GF-D8 (cell line): ENCODE measurements around the gene TSFM.

ENCODE experiments used
- DNase-seq: peaks from one replicate; lab custom pipeline; 2025; lab: John Stamatoyannopoulos, UW

Gene TSFM

DNA sequence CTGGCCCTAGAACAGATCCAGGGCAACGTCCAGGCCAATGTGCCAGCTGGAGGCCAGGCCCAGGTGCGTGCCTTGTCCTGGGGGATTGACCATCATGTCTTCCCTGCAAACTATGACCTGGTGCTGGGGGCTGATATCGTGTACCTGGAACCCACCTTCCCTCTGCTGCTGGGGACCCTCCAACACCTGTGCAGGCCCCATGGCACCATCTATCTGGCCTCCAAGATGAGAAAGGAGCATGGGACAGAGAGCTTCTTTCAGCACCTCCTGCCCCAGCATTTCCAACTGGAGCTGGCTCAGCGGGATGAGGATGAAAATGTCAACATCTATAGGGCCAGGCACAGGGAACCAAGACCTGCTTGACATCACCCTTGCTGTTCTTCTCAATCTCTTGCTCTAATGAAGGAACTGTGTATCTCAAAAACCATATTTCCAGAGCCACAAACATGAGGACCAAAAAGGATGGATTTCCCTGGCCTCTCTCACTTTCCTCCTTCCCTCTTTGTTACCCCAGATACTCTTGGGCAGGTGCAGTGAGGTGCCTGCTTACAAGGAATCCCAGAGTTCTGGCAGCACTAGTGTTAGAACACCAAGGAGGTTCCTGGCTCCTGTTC, 2.2 kb upstream of the TSFM start:
- no peak for DNase-seq

DNA sequence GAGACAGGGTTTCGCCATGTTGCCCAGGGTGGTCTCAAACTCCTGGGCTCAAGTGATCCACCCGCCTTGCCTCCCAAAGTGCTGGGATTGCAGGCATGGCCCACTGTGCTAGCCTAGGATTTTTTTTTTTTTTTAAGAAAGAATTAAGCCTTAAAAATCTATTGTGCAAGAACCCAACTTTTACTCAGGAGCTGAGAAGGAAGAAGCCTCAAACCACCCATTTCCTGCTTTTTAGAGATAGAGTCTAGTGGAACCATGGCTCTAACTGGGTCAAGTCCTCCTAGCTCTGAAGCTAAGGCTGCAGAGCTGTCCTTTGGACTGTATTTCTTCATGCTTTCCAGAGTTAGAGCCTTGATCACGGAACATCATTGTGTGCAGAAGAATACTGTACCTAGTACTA, 1.3 kb upstream of the TSFM start:
- peak; percentile 69 for DNase-seq

DNA sequence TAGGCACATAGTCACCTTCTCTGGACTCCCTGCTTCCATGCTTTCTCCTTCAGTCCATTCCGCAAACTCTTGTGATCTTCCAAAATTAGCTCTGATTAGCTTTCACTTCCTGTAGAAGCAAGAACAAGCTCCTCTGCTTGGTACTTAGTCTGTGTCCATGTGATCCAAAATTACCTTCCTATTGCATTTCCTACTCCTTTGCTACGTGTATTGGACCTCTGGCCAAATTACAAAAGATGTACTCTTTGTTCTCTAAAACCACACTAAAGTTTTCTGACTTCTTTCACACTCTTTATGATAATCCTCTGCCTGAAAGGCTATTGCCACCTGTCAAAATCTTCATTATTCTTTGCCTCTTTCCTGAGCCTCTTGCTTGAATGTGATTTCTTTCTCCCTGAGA, 786 bp upstream of the TSFM start:
- no peak for DNase-seq

DNA sequence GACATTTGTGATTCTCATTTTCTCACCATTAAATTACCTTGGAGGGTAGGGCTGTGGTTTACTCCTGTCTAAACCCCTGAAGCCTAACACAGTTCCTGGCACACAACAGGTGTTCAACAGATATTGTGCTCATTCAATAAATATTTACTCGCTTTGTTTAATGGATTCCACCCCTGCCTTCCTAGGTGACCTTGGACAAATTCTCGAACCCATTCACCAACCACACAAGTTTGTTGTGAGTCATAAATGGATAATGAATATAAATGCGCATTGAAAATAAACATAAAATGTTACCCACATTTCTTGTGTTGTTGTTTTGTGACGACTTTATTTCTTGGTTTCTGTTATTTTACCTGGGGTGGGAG, 362 bp upstream of the TSFM start:
- DNase-seq: no peak

DNA sequence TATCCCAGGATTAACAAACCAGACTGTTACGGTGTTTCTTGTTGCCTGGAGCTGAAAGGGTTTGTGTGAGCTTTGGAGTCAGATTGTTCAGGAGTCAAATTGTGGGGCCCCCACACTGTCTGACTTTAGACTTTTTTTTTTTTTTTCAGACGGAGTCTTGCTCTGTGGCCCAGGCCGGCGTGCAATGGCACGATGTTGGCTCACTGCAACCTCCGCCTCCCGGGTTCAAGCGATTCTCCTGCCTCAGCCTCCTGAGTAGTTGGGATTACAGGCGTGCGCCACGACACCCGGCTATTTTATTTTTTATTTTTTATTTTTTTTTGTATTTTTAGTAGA, 847 bp downstream of the TSFM start:
- no peak for DNase-seq

DNA sequence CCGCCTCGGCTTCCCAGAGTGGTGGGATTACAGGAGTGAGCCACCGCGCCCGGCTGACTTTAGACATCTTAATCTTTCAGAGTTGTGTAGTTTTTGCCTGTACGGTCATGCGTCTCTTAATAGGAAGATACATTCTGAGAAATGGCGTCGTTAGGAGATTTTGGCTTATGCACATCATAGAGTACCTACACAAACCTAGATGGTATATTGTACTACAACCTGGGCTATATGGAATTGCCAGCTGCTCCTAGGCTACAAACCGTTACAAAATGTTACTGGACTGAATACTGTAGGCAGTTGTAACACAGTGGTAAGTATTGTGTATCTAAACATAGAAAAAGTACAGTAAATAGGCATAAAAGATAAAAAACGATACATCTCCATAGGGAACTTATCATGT, 1.3 kb downstream of the TSFM start:
- no peak for DNase-seq

DNA sequence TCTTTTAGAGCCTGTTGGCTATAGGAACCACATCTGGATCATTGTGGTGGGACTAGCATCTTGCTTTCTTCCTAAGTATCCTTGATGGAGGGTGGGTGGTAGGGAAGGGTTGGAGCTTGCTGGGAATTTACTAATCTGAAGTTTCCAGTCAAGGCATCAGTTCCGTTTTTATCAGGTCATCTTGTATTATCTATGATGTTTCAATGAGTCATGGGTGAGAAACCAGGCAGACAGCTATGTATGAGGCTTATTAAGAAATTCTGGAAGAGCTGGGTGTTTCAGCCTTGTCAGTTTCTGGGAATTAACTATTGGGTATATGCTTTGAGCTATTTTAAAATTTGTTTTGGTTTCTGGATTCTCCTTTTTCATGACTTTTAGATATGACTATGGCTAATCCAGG, 11.3 kb downstream of the TSFM start:
- DNase-seq: no peak

DNA sequence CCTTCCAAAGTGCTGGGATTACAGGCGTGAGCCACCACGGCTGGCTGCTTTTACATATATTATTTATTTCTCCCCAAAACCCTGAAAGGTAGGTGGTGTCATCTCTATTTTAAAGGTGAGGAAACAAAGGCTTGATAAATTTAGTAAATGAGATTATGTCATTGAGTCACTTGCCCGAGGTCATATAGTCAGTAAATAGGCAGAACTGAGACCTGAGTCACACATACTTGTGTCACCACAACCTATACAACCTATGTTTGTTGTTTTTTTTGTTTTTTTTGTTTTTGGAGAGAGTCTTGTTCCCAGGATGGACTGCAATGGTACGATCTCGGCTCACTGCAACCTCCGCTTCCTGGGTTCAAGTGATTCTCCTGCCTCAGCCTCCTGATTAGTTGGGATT, 12.8 kb downstream of the TSFM start:
- no peak for DNase-seq

DNA sequence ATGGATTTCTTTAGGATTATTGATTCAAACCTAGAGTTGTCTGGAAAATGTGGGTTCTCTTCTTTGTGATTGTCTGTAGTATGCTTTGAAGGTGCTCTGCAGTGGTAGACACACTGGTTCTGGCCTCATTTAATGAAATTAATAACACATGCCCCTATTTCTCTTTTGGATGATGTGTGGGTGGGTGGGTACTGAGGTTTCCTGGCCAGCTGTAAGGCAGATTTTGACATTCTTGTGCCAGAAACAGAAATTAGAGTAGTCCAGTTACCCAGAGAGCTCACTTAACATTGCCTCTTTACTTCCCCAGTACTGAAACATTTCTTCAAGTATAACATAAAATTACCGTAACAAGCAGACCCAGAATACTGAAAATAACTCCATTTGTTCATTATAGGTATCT, 14.4 kb downstream of the TSFM start:
- no peak for DNase-seq

DNA sequence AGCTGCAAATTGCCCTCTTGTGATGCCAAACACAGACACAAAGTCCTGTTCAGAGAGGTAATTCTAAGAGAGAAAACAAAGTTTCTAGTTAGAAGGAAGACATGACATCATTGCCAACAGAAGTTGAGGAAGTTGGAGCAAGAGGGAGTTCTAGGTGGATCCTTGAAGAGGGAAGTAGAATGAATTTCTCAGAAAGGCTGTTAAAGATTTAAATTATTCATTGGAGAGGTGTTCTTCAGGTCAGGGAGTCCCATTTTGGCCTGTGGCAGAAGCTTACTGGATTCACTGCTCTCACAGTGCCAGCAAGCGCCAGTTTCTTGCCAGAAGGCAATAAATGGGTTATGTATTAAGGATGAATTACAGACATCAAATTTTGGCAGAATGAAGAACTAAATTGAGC, 15.3 kb downstream of the TSFM start:
- peak; percentile 56 for DNase-seq

DNA sequence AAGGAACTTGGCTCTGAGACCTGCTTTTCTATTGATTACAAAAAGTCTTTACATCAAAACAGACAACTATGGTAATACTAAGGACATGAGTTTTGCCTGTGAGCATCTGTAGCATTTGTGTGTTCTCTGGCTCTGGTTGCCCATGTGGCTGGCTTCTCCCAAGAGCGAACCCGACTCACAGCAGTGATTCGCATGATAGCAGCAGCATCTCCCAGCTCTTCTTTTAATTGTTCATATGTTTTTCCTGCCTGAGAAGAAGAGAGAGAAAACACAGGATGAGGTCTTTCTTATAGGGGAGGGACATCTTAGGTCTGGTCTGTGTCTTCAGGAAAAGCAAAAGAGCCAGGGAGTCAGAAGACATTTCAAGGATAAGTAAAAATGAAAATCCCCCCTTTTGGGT, 18.4 kb downstream of the TSFM start:
- DNase-seq: no peak

DNA sequence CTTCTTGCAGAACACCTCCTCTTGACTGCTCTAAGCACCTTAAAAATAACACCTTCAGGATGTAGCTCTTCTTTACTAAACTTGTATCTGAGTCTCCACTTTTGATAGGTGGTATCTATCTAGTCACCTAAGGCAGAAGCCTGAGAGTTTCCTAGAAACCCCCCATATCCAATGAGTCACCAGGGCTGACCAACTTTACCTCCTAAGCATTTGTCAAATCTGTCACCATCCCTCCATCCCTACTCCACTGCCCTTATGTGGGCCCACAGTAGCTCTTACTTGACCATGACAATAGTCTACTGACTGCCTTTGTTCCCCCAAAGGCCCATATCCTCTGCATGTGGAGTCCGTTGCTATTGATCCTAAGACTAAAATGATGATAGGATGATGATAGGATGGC, 20.0 kb downstream of the TSFM start:
- no peak for DNase-seq

DNA sequence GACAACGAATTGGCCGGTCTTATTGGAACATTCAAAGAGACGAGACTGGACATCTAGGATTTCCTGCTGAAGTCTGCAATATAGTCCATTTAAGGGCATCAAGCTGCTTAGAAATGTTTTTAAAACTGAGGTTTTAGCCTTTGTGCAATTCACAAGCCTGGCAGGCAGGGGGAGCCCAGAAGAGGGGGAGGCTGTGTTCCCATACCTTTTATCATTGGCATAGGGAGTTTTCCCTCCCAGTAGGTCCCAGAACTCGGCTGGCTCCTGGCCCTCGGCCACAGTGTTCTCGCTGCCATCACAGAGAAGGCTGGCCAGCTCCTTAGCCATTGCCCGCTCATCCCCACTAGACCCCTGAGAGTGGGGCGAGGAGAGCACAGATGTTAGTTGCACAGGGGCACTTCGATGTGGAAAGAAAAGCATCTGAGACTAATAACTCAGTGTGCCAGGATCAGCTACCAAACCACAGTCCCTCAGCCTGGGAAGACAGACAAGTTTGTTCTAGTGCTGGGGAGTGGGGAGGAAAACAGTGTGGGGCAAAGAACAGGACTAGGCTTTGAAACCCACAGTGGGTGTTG, 20.8 kb downstream of the TSFM start:
- DNase-seq: no peak

DNA sequence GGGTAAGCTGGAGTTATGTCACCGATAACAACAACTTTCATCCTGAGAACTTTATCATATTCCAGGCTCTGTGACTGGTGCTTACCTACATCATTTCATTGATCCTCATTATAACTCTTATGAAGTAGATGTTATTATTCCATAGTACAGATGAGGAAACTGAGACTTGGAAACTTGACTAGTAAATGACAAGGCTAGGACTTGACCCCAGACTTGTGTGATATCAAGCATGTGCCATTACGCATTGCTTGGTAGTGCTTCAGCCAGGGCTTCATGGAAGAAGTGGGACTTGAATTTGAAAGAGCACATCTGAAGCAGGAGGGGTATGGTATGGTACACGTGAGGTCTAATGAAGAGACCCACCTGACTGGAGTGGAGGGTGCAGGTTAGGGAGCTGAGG, 24.1 kb downstream of the TSFM start:
- DNase-seq: no peak

DNA sequence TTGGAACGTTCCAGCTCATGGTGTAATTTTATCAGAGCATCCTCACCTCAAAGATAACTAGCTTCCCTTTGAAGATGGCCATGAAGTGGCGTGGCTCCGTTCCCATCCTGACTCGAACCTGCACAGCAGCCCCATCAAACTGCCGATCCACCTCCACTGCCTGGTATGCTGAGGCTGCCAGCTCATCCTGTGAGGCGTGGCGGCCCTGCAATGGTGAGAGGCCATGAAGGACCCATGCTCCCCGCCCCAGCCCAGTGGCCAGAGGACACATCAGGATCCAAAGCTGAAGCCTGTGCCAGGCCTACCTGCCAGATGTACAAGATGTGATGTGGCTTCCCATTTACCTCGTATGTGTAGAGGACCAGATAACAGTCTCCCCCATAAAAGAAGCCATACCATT, 24.7 kb downstream of the TSFM start:
- no peak for DNase-seq

DNA sequence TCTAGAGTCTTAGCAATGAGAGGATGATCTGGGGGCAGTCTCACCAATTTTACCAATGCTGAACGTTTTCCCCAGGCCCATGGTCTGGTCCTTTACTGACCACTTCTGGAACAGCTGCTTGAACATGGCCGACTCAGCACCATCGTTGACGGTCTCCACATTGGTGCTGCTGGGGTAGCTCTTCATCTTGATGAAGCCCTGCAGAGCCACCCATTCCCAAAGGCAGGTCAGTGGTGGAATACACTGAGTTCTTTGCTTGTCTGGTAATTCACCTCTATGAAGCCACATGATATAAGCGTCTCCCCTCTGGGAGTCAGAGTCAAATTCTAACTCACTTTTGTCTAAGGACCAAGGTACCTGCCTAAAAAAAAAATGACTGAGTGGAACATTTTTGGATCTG, 25.8 kb downstream of the TSFM start:
- no peak for DNase-seq

DNA sequence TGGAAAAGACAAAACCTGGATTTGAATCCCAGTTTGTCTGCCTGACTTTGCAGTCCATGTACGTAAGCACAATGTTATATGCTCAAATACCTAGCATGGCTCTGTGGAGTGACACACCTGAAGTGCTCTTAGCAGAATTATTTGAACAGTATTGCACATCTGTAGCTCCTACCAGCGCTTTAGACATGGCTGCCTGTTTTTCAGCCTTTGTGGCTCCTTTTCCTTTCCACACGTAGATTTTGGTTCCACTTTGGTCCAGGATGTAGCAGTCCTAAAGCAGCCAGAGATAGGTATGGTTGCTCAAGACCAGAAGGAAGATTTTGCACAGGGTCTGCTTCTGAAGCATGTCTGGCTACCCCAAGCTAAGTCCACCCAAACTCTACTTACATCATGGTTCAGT, 26.8 kb downstream of the TSFM start:
- DNase-seq: no peak

DNA sequence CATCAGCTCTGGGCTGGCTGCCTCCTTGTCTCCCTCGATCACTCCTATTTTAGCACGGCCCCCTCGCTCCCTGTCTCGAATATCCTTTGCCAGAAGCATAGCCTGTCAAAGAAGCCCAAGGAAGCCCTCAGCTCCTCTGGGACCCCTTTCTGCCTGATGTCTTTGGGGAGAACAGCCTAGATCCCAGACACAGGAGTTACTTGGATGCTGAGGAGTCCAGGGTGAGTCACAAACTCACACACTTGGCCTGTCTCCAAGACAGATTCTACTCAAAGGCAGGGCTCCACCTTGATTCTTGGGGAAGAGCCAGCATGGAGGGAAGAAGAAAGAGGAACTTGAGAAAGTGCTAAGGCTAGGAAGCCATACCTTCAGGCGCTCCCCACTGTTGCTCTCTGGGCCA, 27.9 kb downstream of the TSFM start:
- DNase-seq: no peak

DNA sequence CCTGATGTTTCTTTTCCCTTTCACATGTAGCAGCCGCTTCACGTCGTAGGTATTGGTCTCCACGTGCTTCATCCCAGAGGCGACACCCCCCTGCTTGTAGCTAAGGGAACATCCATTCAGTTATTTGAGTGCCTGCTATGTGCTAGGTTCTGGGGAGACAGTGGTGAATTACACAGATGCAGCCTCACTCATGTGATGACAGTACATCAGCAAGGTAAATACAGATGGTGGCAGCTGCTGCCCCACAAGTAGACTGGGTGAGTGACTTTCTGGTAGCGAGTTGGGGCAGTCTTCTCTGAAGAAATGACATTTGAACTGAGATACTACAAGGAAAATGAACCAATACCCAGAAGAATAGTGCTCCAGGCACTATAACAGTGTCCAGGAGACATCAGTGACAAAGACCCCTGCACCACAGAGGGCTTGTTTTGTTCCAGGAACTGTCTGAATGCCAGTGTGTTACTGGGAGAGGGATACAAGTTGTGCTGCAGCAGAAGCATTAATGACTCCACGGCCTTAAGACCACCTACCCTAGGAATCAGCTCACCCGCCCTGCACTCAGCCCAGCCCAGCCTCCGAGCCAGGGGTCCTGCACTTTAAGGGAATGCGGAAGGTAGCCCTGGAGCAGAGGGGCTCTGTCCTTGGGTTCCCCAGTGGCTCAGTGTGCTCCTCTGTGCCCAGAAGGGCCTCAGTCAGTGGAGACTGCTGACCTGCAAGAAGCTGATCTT, 28.6 kb downstream of the TSFM start:
- no peak for DNase-seq

DNA sequence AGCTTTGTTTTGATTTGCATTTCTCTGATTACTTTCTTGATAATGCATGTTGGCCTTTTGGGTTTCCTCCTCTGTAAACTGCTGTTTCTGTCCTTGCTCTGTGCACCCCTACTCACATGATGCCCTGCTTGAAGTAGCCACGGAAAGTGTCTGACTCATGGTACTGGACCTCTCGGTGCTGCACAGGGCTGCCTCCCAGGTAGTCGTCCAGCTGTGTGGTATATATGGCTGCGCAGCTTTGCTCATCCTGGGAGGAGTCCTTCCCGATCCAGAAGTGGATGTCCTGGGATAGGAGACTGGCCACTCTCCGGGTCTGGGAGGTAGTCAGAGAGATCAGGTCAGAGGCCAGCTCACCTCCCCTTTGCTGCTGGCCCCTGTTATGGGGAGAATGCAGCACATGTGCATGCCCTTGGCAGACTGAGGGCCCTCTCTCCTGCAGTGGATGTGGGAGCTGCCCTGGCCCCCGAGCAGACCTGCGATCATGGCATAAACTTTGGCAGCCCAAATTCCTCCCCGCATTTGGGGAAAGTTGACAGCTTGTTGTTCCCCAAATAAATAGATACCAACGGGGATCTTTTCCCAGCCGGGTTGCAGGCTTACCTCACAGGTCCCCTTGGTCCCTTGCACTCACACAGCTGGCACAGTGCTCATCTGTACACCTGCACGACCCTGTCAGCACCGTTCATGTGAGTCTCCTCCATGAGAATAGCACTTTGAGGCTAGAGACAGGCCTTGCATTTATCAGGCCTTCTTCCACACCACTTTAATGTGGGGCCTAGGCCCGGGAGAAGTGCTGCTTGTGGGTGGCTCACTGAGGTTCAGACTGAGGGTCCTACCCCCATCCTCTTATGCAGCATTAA, 30.8 kb downstream of the TSFM start:
- DNase-seq: no peak

DNA sequence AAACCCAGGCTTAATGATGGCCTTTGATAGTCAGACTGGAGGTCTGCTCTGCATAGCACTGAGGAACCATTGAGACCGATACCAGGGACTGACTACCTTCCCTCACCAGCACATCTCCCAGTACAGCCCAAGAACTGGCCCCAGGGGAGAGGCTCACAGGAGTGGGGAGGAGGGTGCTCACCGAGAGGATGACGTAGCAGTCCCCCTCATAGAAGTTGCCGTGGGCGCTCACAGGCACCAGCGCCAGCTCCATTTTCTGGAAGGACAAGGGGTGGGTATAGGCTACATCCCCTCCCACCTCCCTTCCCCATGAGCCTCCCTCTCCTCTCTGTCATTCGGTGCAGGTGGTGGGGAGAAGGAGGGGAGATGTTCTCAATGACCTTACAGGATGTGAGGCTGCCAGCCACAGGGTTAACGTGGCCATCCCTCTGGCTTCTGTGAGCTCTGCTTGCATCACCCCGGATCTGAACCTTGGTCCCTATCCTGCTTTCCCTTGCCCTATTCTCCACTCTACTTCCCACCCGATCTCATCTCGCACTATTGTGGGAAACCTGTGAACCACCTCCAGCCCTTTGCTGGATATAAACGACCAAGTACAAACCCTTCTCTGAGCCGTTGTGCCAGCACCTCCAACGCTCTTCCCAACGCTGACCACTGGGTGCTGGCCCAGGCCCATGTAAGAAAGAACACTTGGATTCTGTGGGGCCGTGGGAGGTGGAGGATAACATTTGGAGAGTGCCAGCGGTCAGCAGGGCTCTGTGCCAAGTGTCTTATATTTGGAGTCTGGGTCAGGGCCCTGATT, 31.6 kb downstream of the TSFM start:
- no peak for DNase-seq
